GM18508 (cell line): ENCODE measurements around the gene MYL12B.
A peak's percentile ranks its signal among the peaks of the same experiment; 100 is the strongest.
"Not testable (repeated sequence)": the region's sequence is repeated elsewhere in the genome, so short reads cannot be mapped to it uniquely, and the experiment has no call there.

Source experiments
- ATAC-seq: cut with Tn5 transposase; IDR thresholded peaks from one replicate; pipeline ENCODE4 v1.9.1; 2021; ENCODE audit warnings: moderate number of reproducible peaks; ENCODE audit not compliant: insufficient read depth, unreplicated experiment

Gene MYL12B

GRCh38 chr18:3261373-3262233 is at the start of gene MYL12B:
Gene MYL12B (plus strand): TSS chr18:3262133. CDS start chr18:3272899, 10,766 bp downstream.
- ATAC-seq = peak; percentile 59

- ATAC-seq = no peak
Observed at GRCh38 chr18:3212657-3213056, 49.3 kb upstream of the MYL12B start.

GRCh38 chr18:3213300-3214059 is 48.5 kb upstream of the MYL12B start:
- ATAC-seq = no peak

GRCh38 chr18:3214855-3215637 is 46.9 kb upstream of the MYL12B start:
- ATAC-seq = no peak

GRCh38 chr18:3216987-3217386 is 44.9 kb upstream of the MYL12B start:
- no peak for ATAC-seq

DNA sequence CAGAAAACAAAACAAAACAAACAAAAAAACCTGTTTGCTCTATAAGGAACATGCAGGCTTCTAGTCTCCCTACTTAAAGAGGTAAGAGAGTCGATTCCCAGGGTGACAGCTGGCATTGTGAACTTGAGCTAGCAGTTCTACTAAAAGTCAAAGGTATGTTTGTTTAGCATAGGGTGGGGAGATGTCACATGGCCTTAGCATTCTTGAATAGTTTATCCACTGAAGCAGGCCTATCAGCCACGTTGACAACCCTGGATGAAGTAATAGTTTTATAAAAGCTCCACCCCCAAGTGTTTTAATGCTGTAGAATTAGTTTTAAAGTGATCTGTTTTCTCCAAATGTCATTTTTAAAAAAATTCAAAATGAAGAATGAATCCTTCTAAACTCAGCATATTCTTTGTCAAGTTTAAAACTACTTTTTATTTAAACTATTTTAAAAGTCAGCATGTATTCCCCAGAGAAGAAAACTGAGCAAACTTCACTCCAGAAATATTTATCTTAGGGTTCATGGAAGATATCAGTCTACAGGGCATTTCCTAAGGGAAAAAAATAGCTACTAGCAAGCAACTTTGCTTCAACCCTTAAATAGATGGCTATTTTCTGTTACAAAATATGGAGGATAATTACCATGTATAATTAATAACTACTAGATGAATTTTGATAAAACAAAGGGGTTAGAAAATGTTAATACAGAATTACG is 43.8 kb upstream of the MYL12B start:
- no peak for ATAC-seq

DNA sequence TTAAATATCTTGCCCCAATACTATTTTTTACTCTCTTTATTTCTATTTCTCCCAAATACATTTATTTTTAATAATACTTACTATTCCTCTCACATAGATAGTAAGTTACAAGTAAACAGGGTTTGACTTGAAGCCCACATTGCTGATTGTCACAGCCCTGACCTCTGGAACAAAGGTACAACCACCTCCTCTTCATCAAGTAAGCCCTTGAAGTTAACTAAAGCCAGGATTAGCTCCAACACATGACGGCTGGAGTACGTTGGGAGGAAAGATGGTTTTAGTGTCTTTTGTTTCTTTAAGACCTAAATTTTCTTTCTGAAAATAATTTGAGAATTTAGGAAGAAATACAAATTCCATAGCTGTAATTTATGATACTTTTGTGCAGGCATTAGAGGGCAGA is 43.1 kb upstream of the MYL12B start:
- no peak for ATAC-seq

DNA sequence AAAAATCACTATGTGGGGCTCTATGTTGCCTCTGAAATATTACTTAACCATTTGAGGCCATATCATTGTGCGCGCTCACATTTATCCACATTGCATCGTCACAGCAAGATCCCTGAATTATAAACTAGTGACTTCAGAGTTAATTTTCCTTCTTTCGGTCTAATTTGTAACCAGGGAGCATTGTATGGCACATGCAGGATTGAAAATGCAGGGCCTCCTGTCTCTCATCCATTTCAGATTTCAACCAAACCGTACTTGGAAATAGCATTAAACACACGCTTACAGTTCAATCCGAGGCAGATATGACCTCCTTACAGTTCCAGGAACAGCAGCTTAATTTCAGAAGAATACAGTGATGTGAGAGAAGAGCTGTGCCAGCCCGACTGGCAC is 42.7 kb upstream of the MYL12B start:
- ATAC-seq = no peak

GRCh38 chr18:3219631-3220335 is 42.1 kb upstream of the MYL12B start, which contains the start of gene MYOM1:
Gene MYOM1 (minus strand): TSS chr18:3219968. CDS start chr18:3215223, 4,745 bp downstream.
- ATAC-seq = no peak

DNA sequence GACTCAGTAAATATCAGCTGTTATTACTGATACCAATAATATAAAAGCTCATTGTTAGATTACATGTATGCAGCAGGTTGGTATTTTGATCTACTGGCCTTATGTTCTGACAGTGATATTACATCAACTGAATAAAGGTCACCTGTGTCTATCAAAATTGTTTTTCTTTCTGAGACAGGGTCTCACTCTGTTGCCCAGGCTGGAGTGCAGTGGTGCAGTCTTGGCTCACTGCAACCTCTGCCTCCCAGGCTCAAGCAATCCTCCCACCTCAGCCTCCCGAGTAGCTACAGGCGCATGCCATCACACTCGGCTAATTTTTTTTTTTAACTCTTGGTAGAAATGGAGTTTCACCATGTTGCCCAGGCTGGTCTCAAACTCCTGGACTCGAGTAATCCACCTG is 41.1 kb upstream of the MYL12B start:
- ATAC-seq = not testable (repeated sequence)

DNA sequence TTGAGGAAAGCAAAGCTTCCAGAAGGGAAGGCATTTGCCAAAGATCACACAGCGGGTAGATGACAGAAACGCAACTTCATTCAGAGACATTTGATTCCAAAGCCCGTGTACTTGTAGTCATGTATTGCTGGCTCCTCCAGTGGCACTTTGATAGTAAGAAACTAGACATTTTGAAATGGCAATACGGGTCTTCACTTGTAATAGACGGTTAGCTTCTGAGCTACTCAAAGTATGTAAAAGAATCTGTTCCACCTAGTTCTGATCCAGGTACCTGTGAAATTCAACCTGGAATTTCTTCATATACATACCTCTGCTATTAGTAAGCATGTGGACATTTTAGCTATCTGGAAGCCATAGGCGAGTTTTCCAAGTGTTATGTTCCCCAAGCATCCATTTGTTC is 40.4 kb upstream of the MYL12B start:
- no peak for ATAC-seq

DNA sequence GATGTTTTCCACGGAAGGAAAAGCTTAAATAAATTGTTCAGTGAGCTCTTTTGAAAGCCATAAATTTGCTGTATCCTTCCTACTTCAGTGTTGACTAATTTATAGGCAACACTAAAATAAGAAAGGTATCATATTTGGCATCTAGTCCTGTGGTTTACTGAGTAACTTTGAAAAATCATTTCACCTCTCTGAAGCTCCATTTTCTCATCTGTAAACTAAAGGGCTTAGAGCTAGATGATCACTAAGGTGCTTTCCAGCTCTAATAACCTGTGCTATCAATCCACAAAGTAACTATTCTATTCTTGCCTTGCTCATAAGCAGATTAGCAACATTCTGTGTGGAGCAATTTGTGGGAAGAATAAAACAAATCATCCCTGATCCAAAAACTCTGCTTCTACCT is 38.6 kb upstream of the MYL12B start:
- no peak for ATAC-seq

DNA sequence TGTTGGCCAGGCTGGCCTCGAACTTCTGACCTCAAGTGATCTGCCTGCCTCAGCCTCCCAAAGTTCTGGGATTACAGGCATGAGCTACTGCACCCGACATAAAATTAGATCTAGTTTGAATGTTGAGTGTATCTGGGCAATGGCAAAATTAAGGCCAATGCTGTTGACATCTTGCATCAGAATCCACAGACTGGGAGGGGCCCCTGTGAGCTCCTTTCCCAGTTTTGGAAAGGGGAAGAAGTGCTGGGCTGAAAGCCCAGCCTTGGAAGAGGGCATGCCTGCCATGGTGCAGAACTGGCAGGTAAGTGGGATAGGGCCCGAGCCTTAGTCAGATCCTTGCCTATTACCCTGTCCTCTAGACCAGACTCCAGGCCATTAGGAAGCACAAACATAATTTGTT is 37.7 kb upstream of the MYL12B start:
- no peak for ATAC-seq

DNA sequence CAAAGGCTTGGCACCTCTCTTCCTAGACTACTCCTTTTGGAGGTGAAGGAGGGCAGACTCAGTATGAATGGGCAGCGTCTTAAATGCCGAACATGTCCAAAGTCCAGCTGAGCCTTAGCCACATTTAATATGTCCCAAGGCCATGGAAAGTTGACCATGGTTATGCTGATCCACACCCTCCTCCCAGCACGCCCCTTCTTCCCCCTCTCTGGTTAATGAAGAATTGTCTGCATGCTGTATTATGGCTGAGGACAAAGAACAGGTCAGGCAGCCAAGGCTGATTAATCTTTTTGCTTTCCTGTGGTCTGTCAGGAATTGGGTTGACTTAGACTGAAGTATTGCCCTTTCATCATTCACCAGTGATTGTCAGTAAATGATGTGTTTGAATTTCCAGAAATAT is 36.3 kb upstream of the MYL12B start:
- ATAC-seq = no peak

- no peak for ATAC-seq
Observed at GRCh38 chr18:3226048-3226447, 35.9 kb upstream of the MYL12B start.

GRCh38 chr18:3230401-3231334 is 31.3 kb upstream of the MYL12B start:
- no peak for ATAC-seq

- ATAC-seq = no peak
Observed at GRCh38 chr18:3233004-3233403, 28.9 kb upstream of the MYL12B start.

DNA sequence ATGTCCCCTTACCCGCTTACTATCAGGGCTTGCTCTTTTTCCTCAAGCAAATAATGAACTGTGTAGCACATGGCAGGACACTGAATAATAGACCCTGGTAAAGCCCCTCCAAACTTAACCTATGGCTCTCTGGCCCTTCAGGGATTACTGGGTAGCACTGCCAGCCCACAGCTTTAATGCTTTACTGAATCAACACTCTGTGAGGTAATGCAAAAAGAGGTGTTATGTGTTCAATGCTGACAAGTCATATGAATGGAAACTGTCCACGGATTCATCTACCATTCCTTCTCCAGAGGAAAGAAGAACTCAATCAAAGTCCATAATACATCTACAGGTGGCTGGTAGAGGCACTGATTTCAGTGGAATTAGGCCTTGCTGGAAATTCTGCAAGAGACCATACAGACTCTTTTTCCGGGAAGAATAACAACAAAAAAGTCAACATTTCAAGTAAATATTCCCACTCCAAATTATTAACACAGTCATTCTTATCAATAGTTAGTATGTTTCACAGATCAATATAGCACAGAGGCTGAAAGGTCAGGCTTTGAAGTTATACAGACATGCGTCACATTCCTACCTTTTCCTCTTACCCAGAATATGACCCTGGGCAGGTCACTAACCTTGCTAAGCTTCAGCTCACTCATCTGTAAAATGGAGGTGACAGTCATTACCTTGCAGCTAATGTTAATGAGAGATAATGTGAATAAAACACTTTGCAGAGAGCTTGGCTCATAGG is 28.3 kb upstream of the MYL12B start:
- ATAC-seq = no peak
